Hepatocyte (in vitro differentiated cells): Measurements from ENCODE around the gene AQP10. TPM values are rescaled to one million over a fixed set of nuclear protein-coding genes. Genes with fewer than 3 reads are reported as not detected.

Experiments
- DNase-seq: peaks from one replicate; pipeline ENCODE4 v3.0.0-alpha.2; 2016; ENCODE audit warnings: low spot score
- H2AFZ ChIP-seq: fragments of 200-600 bp; sonication (generic); 2 replicates; pipeline ENCODE4 v1.6.0; 2016; ENCODE audit warnings: antibody characterized with exemption, mild to moderate bottlenecking
- H3K27ac ChIP-seq: fragments of 200-600 bp; sonication (generic); 2 replicates; pipeline ENCODE4 v1.5.1; 2016; ENCODE audit warnings: mild to moderate bottlenecking
- H3K27me3 ChIP-seq: fragments of 200-600 bp; sonication (generic); 2 replicates; pipeline ENCODE4 v1.6.1; 2016
- H3K36me3 ChIP-seq: fragments of 200-600 bp; sonication (generic); replicated peaks from 2 replicates; pipeline ENCODE4 v1.5.1; 2016; ENCODE audit warnings: low read depth; ENCODE audit not compliant: insufficient read depth
- H3K4me1 ChIP-seq: fragments of 200-600 bp; sonication (generic); 2 replicates; pipeline ENCODE4 v1.5.1; 2016; ENCODE audit warnings: mild to moderate bottlenecking, moderate library complexity; ENCODE audit not compliant: insufficient read depth
- H3K4me2 ChIP-seq: fragments of 200-600 bp; sonication (generic); 2 replicates; pipeline ENCODE4 v1.6.0; 2016
- H3K4me3 ChIP-seq: fragments of 200-600 bp; sonication (generic); 2 replicates; pipeline ENCODE4 v1.5.1; 2016; ENCODE audit warnings: mild to moderate bottlenecking
- H3K79me2 ChIP-seq: fragments of 200-600 bp; sonication (generic); 2 replicates; pipeline ENCODE4 v1.6.0; 2017; ENCODE audit warnings: mild to moderate bottlenecking
- H3K9me2 ChIP-seq: fragments of 200-600 bp; sonication (generic); replicated peaks from 2 replicates; pipeline ENCODE4 v1.6.0; 2017; ENCODE audit warnings: mild to moderate bottlenecking; ENCODE audit not compliant: insufficient read depth
- H3K9me3 ChIP-seq: fragments of 200-600 bp; sonication (generic); 2 replicates; pipeline ENCODE4 v1.5.1; 2016; ENCODE audit warnings: low read depth, mild to moderate bottlenecking
- H4K20me1 ChIP-seq: fragments of 200-600 bp; sonication (generic); 2 replicates; pipeline ENCODE4 v1.6.0; 2016; ENCODE audit warnings: mild to moderate bottlenecking; ENCODE audit not compliant: insufficient read depth, poor library complexity, severe bottlenecking
- EZH2 ChIP-seq: fragments of 200-600 bp; sonication (generic); IDR thresholded peaks from 2 replicates; pipeline ENCODE4 v1.6.1; 2016; ENCODE audit warnings: antibody characterized with exemption, mild to moderate bottlenecking, borderline replicate concordance
- EZH2phosphoT487 ChIP-seq: fragments of 200-600 bp; sonication (generic); IDR thresholded peaks from one replicate; pipeline ENCODE4 v1.6.1; 2018; ENCODE audit warnings: antibody characterized with exemption, mild to moderate bottlenecking, low read depth, moderate library complexity; ENCODE audit not compliant: unreplicated experiment, severe bottlenecking
- WGBS: methylation state at CpG from one replicate; pipeline ENCODE4 v1.1.6; 2016; ENCODE audit warnings: low lambda C conversion rate; ENCODE audit errors: missing lambda C conversion rate; 5-methylcytosine and 5-hydroxymethylcytosine counted together
- polyA plus RNA-seq: library from polyadenylated mRNA; unstranded; fragments of >200 nt; fragmentation: Nextera tagmentation; extraction: Ambion mirVana; gene quantifications from 2 replicates; pipeline ENCODE4 v1.2.1, GENCODE V29; 2016
- total RNA-seq: library from RNA; depleted of rRNA; stranded (reverse); fragments of >200 nt; gene quantifications from 2 replicates; pipeline ENCODE4 v1.2.3, GENCODE V29; 2014
- TF ChIP-seq, protein P1 (sequence below): fragments of 200-600 bp; sonication (generic); IDR thresholded peaks from 2 replicates; pipeline ENCODE4 v1.5.1; 2016; ENCODE audit warnings: antibody characterized with exemption, mild to moderate bottlenecking; ENCODE audit not compliant: poor library complexity

The AQP10 gene
- total and polyA plus RNA-seq, 2 experiments from 2014 or later, result 2.0 to 3.0 TPM

DNA sequence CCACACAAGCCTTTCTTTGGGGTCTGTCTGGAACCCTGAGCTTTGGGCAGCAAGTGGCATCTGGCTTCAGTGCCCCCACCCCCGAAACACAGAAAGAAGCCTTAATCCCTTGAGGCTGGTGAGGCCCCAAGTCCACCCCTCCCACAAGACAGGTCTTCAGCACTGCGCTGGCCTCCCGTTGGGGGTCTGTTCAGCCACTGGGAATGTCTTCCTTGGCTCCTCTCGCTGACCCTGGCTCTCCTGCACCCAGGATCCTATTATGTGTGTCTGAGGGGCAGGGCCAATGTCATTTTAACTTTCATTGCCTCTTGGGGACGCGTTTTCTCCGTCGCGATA, 31.3 kb downstream of the AQP10 start:
- H3K27ac ChIP-seq, result peak overlapping the region; percentile 75

DNA sequence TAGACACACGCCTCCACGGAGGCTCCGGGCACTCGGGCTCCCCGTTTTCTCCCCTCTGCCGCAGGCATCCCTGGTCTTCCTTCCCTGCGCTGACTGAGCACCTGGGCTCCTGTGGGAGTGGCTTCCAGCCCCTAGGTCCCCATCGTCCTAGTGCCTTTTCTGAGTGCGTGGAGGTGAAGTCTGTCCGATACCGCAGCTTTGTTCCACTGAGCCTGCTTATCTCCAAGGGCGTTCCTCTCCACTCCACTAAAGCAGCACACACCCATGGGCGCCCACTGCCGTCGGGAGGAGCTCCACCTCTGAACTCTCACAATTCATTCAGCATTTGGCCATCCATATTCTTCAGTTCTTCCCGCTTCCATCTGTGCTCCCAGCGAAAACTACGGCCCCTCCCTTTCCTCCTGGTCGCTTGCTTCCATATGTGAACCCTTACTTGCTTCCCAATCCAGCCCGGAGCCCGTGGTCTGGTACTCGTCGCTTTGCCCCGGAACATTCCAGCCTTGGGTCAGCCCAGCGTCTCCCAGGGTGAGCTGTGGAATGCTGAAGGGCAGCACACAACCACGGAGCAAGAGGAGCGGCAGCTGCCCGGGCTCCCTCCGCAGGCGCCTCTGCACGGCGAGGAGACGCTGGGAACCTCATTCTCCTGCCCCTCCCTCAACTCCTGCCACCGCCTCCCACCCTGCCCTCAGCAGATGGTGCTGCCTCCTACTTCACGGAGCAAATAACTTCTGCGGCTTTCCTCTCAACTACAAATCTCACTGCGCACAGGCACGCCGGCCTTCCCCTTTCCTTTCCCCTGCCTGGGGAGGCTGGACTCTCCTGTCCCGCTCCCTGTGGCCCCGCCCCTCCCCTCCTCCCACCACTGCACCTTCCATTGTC, 31.9 kb downstream of the AQP10 start:
- peaks cover 15% of the 10 kb centered on the region for H3K4me1 ChIP-seq
- H3K9me2 ChIP-seq, result no peaks in the 10 kb centered on the region
- no peaks in the 10 kb centered on the region for H3K9me3 ChIP-seq
- TF ChIP-seq EZH2, result no peak
- TF ChIP-seq, protein P1, sequence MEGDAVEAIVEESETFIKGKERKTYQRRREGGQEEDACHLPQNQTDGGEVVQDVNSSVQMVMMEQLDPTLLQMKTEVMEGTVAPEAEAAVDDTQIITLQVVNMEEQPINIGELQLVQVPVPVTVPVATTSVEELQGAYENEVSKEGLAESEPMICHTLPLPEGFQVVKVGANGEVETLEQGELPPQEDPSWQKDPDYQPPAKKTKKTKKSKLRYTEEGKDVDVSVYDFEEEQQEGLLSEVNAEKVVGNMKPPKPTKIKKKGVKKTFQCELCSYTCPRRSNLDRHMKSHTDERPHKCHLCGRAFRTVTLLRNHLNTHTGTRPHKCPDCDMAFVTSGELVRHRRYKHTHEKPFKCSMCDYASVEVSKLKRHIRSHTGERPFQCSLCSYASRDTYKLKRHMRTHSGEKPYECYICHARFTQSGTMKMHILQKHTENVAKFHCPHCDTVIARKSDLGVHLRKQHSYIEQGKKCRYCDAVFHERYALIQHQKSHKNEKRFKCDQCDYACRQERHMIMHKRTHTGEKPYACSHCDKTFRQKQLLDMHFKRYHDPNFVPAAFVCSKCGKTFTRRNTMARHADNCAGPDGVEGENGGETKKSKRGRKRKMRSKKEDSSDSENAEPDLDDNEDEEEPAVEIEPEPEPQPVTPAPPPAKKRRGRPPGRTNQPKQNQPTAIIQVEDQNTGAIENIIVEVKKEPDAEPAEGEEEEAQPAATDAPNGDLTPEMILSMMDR, result peak; percentile 11
- peak overlapping the region; percentile 46 for H3K4me3 ChIP-seq
- no peaks in the 10 kb centered on the region for H3K79me2 ChIP-seq
- DNase-seq, result peak; percentile 70
- no peaks in the 10 kb centered on the region for H4K20me1 ChIP-seq
- peak overlapping the region; percentile 74 for H2AFZ ChIP-seq
- peak overlapping the region; percentile 75 for H3K27ac ChIP-seq
- H3K36me3 ChIP-seq, result no peaks in the 10 kb centered on the region
- WGBS, result 2% methylated on average over 37 of the region's 41 CpGs
- no peaks in the 10 kb centered on the region for H3K27me3 ChIP-seq
- H3K4me2 ChIP-seq, result peak overlapping the region; percentile 91

More for the DNA sequence above, 31.3 kb downstream of the AQP10 start:
- Histone ChIP-seq H3K27me3 (no peaks in the 10 kb centered on the region), H3K4me3 (no peak overlapping the region), H4K20me1 (no peaks in the 10 kb centered on the region), H3K79me2 (no peaks in the 10 kb centered on the region), H3K9me2 (no peaks in the 10 kb centered on the region), H3K4me2 (peak overlapping the region; percentile 91), H3K9me3 (no peaks in the 10 kb centered on the region), H3K4me1 (peaks cover 15% of the 10 kb centered on the region), H3K36me3 (no peaks in the 10 kb centered on the region), H2AFZ (peak overlapping the region; percentile 74)
- DNase-seq, result no peak
- 28% methylated on average over 9 of the region's 9 CpGs for WGBS
- no peak for TF ChIP-seq EZH2phosphoT487
- TF ChIP-seq, protein P1, result no peak
- no peak for TF ChIP-seq EZH2

DNA sequence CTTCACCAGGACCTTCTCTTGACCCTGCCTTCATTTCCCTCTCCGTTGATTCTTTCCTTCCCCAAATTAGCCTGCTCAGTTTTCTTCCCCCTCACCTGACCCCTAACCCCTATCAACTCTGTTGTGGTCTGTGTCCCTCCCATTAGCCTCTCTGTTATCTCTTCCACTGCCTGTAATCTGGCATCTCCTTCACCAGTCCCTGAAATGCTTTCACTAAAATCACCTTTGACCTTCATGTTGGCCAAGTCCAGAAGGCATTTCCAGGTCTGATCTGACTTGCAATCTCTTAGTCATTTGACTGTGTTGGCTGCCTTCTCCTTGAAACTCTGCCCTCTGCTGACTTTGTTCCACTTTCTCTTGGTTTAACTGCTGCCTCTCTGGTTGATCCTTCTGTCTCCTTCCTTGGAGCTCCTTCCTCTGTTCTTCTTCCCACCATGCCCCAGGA, 32.6 kb downstream of the AQP10 start:
- peak overlapping the region; percentile 46 for H3K4me3 ChIP-seq
- peak; percentile 74 for DNase-seq
- no peak overlapping the region for H2AFZ ChIP-seq
- no peaks in the 10 kb centered on the region for H3K9me3 ChIP-seq
- TF ChIP-seq, protein P1, result peak; percentile 34
- no peak for TF ChIP-seq EZH2
- no peaks in the 10 kb centered on the region for H3K79me2 ChIP-seq
- H3K27me3 ChIP-seq, result no peaks in the 10 kb centered on the region
- peak overlapping the region; percentile 75 for H3K27ac ChIP-seq
- no peaks in the 10 kb centered on the region for H4K20me1 ChIP-seq
- no peaks in the 10 kb centered on the region for H3K9me2 ChIP-seq
- H3K4me1 ChIP-seq, result peaks cover 15% of the 10 kb centered on the region
- H3K4me2 ChIP-seq, result peak overlapping the region; percentile 91
- H3K36me3 ChIP-seq, result no peaks in the 10 kb centered on the region
- WGBS, result 13% methylated on average over 1 of the region's 1 CpG
